ENCODE measurements around the gene FXYD6. TPM values are rescaled to one million over a fixed set of nuclear protein-coding genes. Genes with fewer than 3 reads are reported as not detected.

The FXYD6 gene
- total and polyA plus RNA-seq, 3 donors from 2014 or later = 186 to 439 (median 191) TPM

GRCh38 chr11:117842131-117842941, 34.1 kb downstream of the FXYD6 start:
- no peak overlapping the region for H3K27ac ChIP-seq
- peaks cover 10% of the 10 kb centered on the region for H3K4me1 ChIP-seq
- WGBS, 2 donors = 84 to 93% methylated on average over 11 to 16 of the region's 16 CpGs
- peak; percentile 47 for DNase-seq
- no peaks in the 10 kb centered on the region for H3K36me3 ChIP-seq (ENCODE audit: low read depth, missing control alignments)
- no peaks in the 10 kb centered on the region for H3K9me3 ChIP-seq
- TF ChIP-seq CTCF (IDR thresholded peaks at IDR 0.05) (no peak), POLR2A (IDR thresholded peaks at IDR 0.05) (no peak)
- H3K4me3 ChIP-seq = no peak overlapping the region
- H3K27me3 ChIP-seq = no peaks in the 10 kb centered on the region
- intact Hi-C loops (cut with DNase I; ENCODE audit: low total_unique reads) = loop anchor here (5.0 kb wide), 1 partner anchor 105 kb away; no protein-coding TSS in a partner anchor

- Histone ChIP-seq H3K27ac (no peak overlapping the region), H3K27me3 (no peaks in the 10 kb centered on the region), H3K4me3 (no peak overlapping the region), H3K9me3 (no peaks in the 10 kb centered on the region), H3K4me1 (peaks cover 15% of the 10 kb centered on the region), H3K36me3 (ENCODE audit: low read depth, missing control alignments) (no peaks in the 10 kb centered on the region)
- DNase-seq = no peak
- TF ChIP-seq POLR2A (IDR thresholded peaks at IDR 0.05) = no peak
- no peak for TF ChIP-seq CTCF (IDR thresholded peaks at IDR 0.05)
- intact Hi-C loops (cut with DNase I; ENCODE audit: low total_unique reads) = loop anchor here (5.0 kb wide), 1 partner anchor 106 kb away; no protein-coding TSS in a partner anchor
- WGBS, 2 donors = 77 to 84% methylated on average over 7 of the region's 7 CpGs
These were observed 34.9 kb downstream of the FXYD6 start for GRCh38 chr11:117841551-117842031.

GRCh38 chr11:117840881-117841550, 35.4 kb downstream of the FXYD6 start:
- no peaks in the 10 kb centered on the region for H3K36me3 ChIP-seq (ENCODE audit: low read depth, missing control alignments)
- TF ChIP-seq POLR2A (IDR thresholded peaks at IDR 0.05) = no peak
- no peak for TF ChIP-seq CTCF (IDR thresholded peaks at IDR 0.05)
- peaks cover 15% of the 10 kb centered on the region for H3K4me1 ChIP-seq
- H3K9me3 ChIP-seq = no peaks in the 10 kb centered on the region
- WGBS, 2 donors = 86 to 89% methylated on average over 10 to 11 of the region's 11 CpGs
- no peak overlapping the region for H3K4me3 ChIP-seq
- H3K27ac ChIP-seq = no peak overlapping the region
- no peaks in the 10 kb centered on the region for H3K27me3 ChIP-seq
- DNase-seq = peak; percentile 14
- intact Hi-C loops (cut with DNase I; ENCODE audit: low total_unique reads) = loop anchor here (5.0 kb wide), 1 partner anchor 106 kb away; no protein-coding TSS in a partner anchor

- no peak overlapping the region for H3K4me3 ChIP-seq
- no peak overlapping the region for H3K27ac ChIP-seq
- no peaks in the 10 kb centered on the region for H3K9me3 ChIP-seq
- H3K36me3 ChIP-seq (ENCODE audit: low read depth, missing control alignments) = no peaks in the 10 kb centered on the region
- H3K4me1 ChIP-seq = peaks cover 15% of the 10 kb centered on the region
- no peaks in the 10 kb centered on the region for H3K27me3 ChIP-seq
- 86 to 92% methylated on average over 6 to 10 of the region's 10 CpGs for WGBS, 2 donors
- intact Hi-C loops (cut with DNase I; ENCODE audit: low total_unique reads) = loop anchor here (5.0 kb wide), 1 partner anchor 107 kb away; no protein-coding TSS in a partner anchor
- TF ChIP-seq POLR2A (IDR thresholded peaks at IDR 0.05) = no peak
- TF ChIP-seq CTCF (IDR thresholded peaks at IDR 0.05) = no peak
- DNase-seq = no peak
These were observed 36.3 kb downstream of the FXYD6 start for GRCh38 chr11:117839936-117840813.

All from testis (tissue), 3 donors.